Mucosa of stomach (tissue), 1 donor: Measurements from ENCODE around the gene SNCAIP.
"Not testable (repeated sequence)": the region's sequence is repeated elsewhere in the genome, so short reads cannot be mapped to it uniquely, and the experiment has no call there.

ENCODE experiments used
- H3K27me3 ChIP-seq: one replicate; pipeline ENCODE4 v1.7.0; 2013; ENCODE audit warnings: mild to moderate bottlenecking, low read length; ENCODE audit not compliant: control insufficient read depth, insufficient read depth
- H3K36me3 ChIP-seq: one replicate; pipeline ENCODE4 v1.7.0; 2013; ENCODE audit warnings: low read length; ENCODE audit not compliant: control insufficient read depth, insufficient read depth
- H3K4me1 ChIP-seq: one replicate; pipeline ENCODE4 v1.7.0; 2013; ENCODE audit warnings: mild to moderate bottlenecking, low read length; ENCODE audit not compliant: control insufficient read depth, insufficient read depth
- H3K4me3 ChIP-seq: one replicate; pipeline ENCODE4 v1.7.0; 2013; ENCODE audit warnings: low read length
- H3K9ac ChIP-seq: one replicate; pipeline ENCODE4 v1.7.0; 2013; ENCODE audit warnings: mild to moderate bottlenecking, low read length, moderate library complexity
- H3K9me3 ChIP-seq: one replicate; pipeline ENCODE4 v1.7.0; 2013; ENCODE audit warnings: mild to moderate bottlenecking, low read length, moderate library complexity; ENCODE audit not compliant: control insufficient read depth
- donor health status: Pancreatic carcinoma.

Gene SNCAIP

DNA sequence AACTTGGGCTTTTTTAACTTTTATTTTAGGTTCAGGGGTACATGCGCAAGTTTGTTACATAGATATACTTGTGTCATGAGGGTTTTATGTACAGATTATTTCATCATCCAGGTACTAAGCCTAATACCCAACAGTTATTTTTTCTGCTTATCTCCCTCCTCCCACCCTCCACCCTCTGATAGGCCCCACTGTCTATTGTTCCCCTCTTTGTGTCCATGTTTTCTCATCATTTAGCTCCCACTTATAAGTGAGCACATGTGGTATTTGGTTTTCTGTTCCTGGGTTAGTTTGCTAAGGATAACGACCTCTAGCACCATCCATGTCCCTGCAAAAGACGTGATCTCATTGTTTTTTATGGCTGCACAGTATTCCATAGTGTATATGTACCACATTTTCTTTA is 172.1 kb downstream of the SNCAIP start:
- no peaks in the 10 kb centered on the region for H3K27me3 ChIP-seq
- H3K36me3 ChIP-seq: no peaks in the 10 kb centered on the region
- H3K9ac ChIP-seq: no peak overlapping the region
- H3K4me3 ChIP-seq: no peak overlapping the region
- H3K9me3 ChIP-seq: no peaks in the 10 kb centered on the region
- peaks cover 2% of the 10 kb centered on the region for H3K4me1 ChIP-seq

DNA sequence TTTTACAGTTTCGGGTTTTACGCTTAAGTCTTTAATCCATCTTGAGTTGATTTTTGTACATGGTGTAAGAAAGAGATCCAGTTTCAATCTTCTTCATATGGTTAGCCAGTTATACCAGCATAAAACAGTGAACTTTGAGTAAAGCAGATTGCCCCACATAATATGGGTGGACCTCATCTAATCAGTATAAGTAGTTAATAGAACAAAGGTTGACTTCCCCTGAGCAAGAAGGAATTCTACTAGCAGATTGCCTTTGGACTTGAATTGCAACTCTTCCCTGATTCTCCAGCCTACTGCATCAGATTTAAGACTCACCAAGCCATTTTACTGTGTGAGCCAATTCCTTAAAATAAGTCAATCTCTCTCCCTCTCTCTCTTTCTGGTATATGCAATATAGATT is 173.2 kb downstream of the SNCAIP start:
- Histone ChIP-seq H3K9me3 (no peaks in the 10 kb centered on the region), H3K4me1 (no peaks in the 10 kb centered on the region), H3K36me3 (no peaks in the 10 kb centered on the region), H3K4me3 (no peak overlapping the region), H3K9ac (no peak overlapping the region), H3K27me3 (no peaks in the 10 kb centered on the region)

DNA sequence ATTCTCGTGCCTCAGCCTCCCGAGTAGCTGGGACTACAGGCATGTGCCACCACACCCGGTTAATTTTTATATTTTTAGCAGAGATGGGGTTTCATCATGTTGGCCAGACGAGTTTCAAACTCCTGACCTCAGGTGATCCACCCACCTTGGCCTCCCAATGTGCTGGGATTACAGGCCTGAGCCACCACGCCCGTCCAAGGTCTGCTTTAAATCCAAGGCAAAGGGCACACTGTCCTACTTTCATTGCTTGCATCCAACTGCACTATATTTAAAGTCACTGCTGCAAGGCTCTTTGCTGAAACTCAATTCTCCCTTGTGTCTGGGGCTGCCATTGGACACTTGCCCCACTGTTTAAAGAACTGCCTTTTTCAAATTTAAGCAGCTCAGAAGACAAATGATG is 174.6 kb downstream of the SNCAIP start:
- not testable (repeated sequence) for H3K4me1 ChIP-seq, H3K4me3 ChIP-seq, H3K36me3 ChIP-seq, H3K27me3 ChIP-seq, H3K9ac ChIP-seq, H3K9me3 ChIP-seq

DNA sequence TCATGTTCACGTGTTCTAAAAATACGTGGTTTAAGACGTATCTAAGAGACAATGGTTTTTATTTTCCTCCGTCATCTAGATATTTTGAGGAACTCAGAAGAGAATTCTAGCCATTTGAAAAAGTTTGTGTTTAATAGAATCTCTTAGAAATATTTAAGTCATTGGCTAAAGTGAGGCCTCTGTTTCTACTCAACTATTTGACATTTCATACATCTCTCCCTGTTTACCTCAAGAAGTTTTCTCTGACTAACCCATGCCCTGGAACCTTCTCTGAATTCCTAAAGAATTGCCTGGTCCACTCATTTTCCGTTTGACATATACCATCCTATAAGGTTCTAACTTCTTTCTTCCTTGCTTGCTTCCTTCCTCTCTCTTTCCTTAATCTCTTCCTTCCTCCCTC is 178.7 kb downstream of the SNCAIP start:
- Histone ChIP-seq H3K4me3 (no peak overlapping the region), H3K9ac (no peak overlapping the region), H3K36me3 (no peaks in the 10 kb centered on the region), H3K4me1 (peaks cover 14% of the 10 kb centered on the region), H3K9me3 (no peaks in the 10 kb centered on the region), H3K27me3 (no peaks in the 10 kb centered on the region)

DNA sequence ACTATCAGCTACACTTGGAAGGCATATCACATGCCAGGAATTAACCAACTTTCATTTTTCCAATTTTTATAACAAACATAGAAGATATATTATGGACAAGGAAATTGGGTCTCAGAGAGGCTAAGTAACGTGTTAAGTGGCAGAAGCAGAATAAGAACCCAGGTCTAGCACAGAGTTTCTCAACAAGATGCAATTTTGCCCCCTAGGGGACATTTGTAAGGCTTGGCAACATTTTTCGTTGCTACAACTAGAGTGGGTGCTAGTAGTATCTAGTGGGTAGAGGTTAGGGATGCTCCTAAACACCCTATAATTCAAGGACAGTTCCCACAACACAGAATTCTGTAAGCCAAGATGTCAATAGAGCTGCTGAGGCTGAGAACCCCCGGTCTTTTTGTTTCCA is 180.6 kb downstream of the SNCAIP start:
- H3K4me1 ChIP-seq: peaks cover 14% of the 10 kb centered on the region
- H3K27me3 ChIP-seq: no peaks in the 10 kb centered on the region
- no peaks in the 10 kb centered on the region for H3K36me3 ChIP-seq
- H3K4me3 ChIP-seq: no peak overlapping the region
- no peak overlapping the region for H3K9ac ChIP-seq
- no peaks in the 10 kb centered on the region for H3K9me3 ChIP-seq

DNA sequence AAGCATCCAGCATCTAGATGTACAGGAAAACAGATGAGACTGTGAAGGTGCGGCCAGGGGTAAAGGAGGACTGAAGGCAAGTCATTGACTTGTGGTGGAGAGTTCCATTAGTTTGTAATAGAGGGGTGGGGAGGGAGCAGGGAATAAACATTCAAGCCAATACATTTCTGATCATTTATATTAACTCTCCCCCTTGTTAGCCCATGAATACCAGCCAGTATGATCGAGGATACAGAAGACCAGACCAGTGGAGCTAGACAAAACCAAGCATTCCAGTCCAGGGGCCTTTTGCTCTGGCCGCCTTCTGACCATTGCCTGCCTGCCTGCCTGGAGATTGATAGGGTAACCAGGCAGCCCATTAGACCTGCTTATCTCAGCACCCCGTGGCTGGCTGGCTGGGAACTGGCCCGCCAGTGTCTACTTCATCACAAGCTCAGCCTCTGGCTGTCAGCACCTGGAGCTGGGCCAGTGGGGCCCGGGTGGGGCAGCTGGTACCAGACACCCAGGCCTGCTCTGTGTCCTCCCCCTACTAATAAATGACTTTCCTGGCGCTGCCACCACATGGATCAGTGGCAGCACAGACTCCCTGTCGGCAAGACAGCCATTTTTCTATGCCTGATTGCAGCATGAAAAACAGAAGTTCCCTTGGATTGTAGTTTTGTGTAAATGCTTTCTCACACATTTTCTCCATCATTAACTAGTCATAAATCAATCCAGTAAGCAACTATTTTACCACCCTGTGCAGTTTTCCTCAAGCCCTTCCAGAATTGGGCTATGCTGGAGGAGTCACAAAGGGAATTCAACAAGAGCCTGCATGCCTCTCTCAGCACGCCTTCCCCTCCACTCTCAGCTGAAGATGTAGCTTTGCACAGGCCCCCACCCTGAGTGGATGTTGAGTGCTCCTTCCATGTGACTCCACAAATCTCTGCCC is 181.3 kb downstream of the SNCAIP start:
- Histone ChIP-seq H3K36me3 (no peaks in the 10 kb centered on the region), H3K4me3 (no peak overlapping the region), H3K9me3 (no peaks in the 10 kb centered on the region), H3K9ac (no peak overlapping the region), H3K27me3 (no peaks in the 10 kb centered on the region), H3K4me1 (peaks cover 14% of the 10 kb centered on the region)

DNA sequence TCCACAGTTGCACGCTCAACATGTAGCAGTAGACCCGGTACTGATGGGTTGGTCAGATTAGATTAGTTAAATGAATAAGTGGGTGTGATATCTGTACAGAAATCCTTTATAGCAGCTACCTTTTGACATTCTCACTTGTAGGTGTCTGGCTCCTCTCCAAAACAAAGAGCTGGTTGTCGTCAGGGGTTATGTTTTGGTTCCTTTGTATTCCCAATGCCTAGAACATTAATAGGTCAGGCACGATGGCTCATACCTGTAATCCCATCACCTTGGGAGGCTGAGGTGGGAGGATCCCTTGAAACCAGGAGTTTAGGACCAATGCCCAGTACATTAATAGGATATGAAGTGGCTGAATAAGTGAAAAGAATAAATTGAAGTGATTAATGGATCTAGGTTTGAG is 182.1 kb downstream of the SNCAIP start:
- Histone ChIP-seq H3K36me3 (no peaks in the 10 kb centered on the region), H3K9me3 (no peaks in the 10 kb centered on the region), H3K9ac (no peak overlapping the region), H3K4me1 (peaks cover 14% of the 10 kb centered on the region), H3K4me3 (no peak overlapping the region), H3K27me3 (no peaks in the 10 kb centered on the region)

DNA sequence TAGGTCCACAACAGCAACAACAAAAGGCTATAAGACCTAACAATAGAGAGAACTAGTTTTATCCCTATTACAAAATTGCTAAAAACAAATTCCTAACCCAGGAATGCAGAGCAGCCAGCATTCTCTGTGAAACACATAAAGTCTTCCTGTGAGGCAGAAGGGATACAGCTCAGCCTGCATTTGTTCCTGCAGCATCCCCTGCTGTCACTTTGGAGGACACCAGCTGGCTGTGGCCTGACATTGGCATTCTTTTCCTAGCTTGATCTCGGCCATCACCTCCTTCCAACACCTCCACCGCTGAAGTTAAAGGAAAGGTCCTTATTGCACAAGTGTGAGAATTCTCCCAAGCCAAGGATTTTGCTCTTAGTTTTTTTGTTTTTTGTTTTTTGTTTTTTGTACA is 186.1 kb downstream of the SNCAIP start:
- no peaks in the 10 kb centered on the region for H3K36me3 ChIP-seq
- H3K9ac ChIP-seq: no peak overlapping the region
- peaks cover 9% of the 10 kb centered on the region for H3K4me1 ChIP-seq
- no peaks in the 10 kb centered on the region for H3K27me3 ChIP-seq
- H3K4me3 ChIP-seq: no peak overlapping the region
- H3K9me3 ChIP-seq: no peaks in the 10 kb centered on the region

DNA sequence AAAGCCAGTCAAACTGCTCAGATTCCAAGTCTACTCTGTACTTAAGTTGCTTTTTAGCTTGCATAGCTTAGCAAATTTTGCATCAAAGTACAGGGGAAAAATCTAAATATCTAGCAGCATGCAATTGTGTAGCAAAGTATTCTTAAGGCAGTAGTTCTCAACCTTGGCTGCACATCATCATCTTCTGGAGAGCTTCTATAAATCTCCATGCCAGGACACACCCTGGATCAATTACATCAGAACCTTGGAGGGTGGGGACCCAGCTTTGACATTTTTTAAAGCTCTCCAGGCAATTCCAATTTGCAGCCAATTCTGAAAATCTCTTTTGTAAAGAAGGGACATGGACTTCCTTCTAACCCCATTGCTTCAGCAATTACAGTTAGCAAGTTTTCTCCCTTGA is 187.5 kb downstream of the SNCAIP start:
- Histone ChIP-seq H3K27me3 (no peaks in the 10 kb centered on the region), H3K4me1 (no peaks in the 10 kb centered on the region), H3K9me3 (no peaks in the 10 kb centered on the region), H3K9ac (no peak overlapping the region), H3K4me3 (no peak overlapping the region), H3K36me3 (no peaks in the 10 kb centered on the region)

DNA sequence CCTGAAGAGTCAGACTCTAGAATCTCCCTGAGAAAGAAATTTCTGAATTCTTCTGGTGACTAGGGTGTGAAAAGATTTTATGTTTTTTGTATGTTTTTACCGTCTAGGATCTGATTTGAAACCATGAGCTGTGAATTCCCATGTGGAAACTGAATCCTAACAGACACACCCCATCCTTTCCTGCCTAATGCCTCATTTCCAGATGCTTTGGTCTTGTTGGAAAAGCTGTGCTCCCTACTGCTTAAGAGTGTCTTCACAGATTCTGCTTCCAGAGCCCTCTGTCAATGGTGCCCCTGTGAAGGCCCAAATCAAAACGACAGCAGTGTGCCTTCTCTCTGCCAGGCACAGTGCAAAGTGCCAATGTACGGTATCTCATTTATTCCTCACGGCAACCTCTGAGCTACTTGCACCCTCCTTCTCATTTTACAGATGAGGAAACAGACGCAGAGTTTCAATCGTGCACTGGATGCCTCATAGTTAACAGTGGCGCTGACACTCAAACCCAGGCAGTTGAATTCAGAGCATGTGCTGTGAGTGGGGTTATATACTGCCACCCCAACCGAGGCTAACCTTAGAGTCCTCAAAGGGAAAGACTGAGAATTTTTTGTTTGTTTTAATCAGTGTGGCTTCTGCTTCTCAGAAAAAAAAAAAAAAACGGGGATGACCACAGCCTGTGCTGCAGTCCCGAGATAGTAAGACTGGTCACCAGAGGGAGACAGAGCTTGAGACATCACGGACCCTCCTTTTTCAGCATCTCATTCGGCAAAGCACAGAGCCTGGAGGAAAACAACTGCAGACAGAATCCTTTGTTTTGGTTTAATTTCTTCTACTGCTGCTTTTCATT is 188.4 kb downstream of the SNCAIP start:
- Histone ChIP-seq H3K9ac (no peak overlapping the region), H3K4me1 (no peaks in the 10 kb centered on the region), H3K4me3 (no peak overlapping the region)

DNA sequence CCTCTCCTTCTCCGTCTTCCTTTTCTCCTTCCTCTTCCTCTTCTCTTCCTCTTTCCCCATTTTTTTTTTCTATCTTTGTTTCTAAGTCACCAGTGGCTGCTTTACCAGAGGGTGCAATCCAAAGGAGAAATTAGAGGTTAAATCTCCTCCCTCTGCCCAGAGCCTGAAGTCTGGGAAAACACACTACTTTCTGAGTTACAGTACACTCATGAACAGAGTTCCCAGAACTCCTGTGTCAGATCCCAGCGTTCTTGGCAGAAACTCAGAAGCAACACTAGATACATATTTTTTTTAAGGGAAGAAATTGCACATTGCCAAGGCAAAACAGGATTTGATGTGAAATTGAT is 189.0 kb downstream of the SNCAIP start:
- Histone ChIP-seq H3K9me3 (no peaks in the 10 kb centered on the region), H3K9ac (no peak overlapping the region), H3K4me1 (no peaks in the 10 kb centered on the region), H3K36me3 (no peaks in the 10 kb centered on the region), H3K27me3 (no peaks in the 10 kb centered on the region), H3K4me3 (no peak overlapping the region)

More for the DNA sequence above, 188.4 kb downstream of the SNCAIP start:
- no peaks in the 10 kb centered on the region for H3K9me3 ChIP-seq
- no peaks in the 10 kb centered on the region for H3K27me3 ChIP-seq
- no peaks in the 10 kb centered on the region for H3K36me3 ChIP-seq

DNA sequence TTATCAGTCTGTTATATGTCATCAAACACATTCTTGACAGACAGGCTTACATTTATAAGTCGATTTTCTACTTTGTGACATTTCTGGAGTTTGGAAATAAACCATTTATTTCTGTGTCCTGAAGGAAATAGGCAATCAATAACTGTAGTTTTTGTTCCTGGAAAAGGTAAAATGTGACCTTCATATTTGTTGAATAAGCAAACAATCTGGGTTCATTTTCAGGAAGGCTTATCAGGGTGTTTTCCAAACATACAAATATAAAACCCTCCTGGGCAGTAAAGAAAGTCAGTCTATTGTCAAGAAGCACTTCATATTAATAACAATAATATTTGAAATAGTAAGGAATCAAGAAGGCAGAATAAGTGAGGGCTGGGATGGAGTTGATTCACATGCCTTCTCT is 195.0 kb downstream of the SNCAIP start:
- no peaks in the 10 kb centered on the region for H3K27me3 ChIP-seq
- H3K4me3 ChIP-seq: no peak overlapping the region
- no peak overlapping the region for H3K9ac ChIP-seq
- no peaks in the 10 kb centered on the region for H3K4me1 ChIP-seq
- no peaks in the 10 kb centered on the region for H3K36me3 ChIP-seq
- H3K9me3 ChIP-seq: no peaks in the 10 kb centered on the region
